Measurements from ENCODE around the gene C12orf42. TPM values are rescaled to one million over a fixed set of nuclear protein-coding genes. Genes with fewer than 3 reads are reported as not detected.

C12orf42 gene
- total and polyA plus RNA-seq, 8 donors = 0.11 to 0.20 TPM; not detected in 6

- peaks cover 0 to 10% of the 10 kb centered on the region in 2 donors for H3K27me3 ChIP-seq
- DNase-seq = no peak
- H3K27ac ChIP-seq = no peak overlapping the region
- H3K4me3 ChIP-seq = no peak overlapping the region
- no peaks in the 10 kb centered on the region for H3K4me1 ChIP-seq
- H3K36me3 ChIP-seq = no peaks in the 10 kb centered on the region
- no peaks in the 10 kb centered on the region for H3K9me3 ChIP-seq
- ATAC-seq = no peak
- intact Hi-C loops (cut with DNase I) = no loop called here
- TF ChIP-seq CTCF (IDR thresholded peaks at IDR 0.05) = no peak
Observed at GRCh38 chr12:103530307-103531066, 34.7 kb upstream of the C12orf42 start.

GRCh38 chr12:103529306-103529705, 33.5 kb upstream of the C12orf42 start:
- TF ChIP-seq CTCF (IDR thresholded peaks at IDR 0.05) = no peak
- ATAC-seq = no peak
- Histone ChIP-seq H3K9me3 (no peaks in the 10 kb centered on the region), H3K4me3 (no peak overlapping the region), H3K4me1 (no peaks in the 10 kb centered on the region), H3K27ac (no peak overlapping the region), H3K36me3 (no peaks in the 10 kb centered on the region), H3K27me3 (peaks cover 0 to 10% of the 10 kb centered on the region in 2 donors)
- intact Hi-C loops (cut with DNase I) = no loop called here
- no peak for DNase-seq

- ATAC-seq = no peak
- intact Hi-C loops (cut with DNase I) = no loop called here
- H3K27me3 ChIP-seq = no peaks in the 10 kb centered on the region
- no peak overlapping the region for H3K27ac ChIP-seq
- H3K36me3 ChIP-seq = no peaks in the 10 kb centered on the region
- no peaks in the 10 kb centered on the region for H3K9me3 ChIP-seq
- TF ChIP-seq CTCF (IDR thresholded peaks at IDR 0.05) = no peak
- no peaks in the 10 kb centered on the region for H3K4me1 ChIP-seq
- no peak for DNase-seq
- H3K4me3 ChIP-seq = no peak overlapping the region
Observed at GRCh38 chr12:103524238-103524875, 28.6 kb upstream of the C12orf42 start.

- no peaks in the 10 kb centered on the region for H3K4me1 ChIP-seq
- intact Hi-C loops (cut with DNase I) = no loop called here
- H3K36me3 ChIP-seq = no peaks in the 10 kb centered on the region
- no peak overlapping the region for H3K27ac ChIP-seq
- DNase-seq = no peak
- H3K27me3 ChIP-seq = no peaks in the 10 kb centered on the region
- H3K9me3 ChIP-seq = no peaks in the 10 kb centered on the region
- no peak for ATAC-seq
- TF ChIP-seq CTCF (IDR thresholded peaks at IDR 0.05) = no peak
- H3K4me3 ChIP-seq = no peak overlapping the region
Observed at GRCh38 chr12:103523771-103524170, 28.0 kb upstream of the C12orf42 start.

GRCh38 chr12:103520686-103521215, 25.0 kb upstream of the C12orf42 start:
- no peaks in the 10 kb centered on the region for H3K9me3 ChIP-seq
- DNase-seq = no peak
- H3K27ac ChIP-seq = no peak overlapping the region
- H3K4me1 ChIP-seq = no peaks in the 10 kb centered on the region
- H3K36me3 ChIP-seq = no peaks in the 10 kb centered on the region
- no peaks in the 10 kb centered on the region for H3K27me3 ChIP-seq
- intact Hi-C loops (cut with DNase I) = no loop called here
- TF ChIP-seq CTCF (IDR thresholded peaks at IDR 0.05) = no peak
- H3K4me3 ChIP-seq = no peak overlapping the region
- no peak for ATAC-seq

All from left lung (tissue), 10 donors.